HCT116 (cell line): Measurements from ENCODE around the gene ARL5C.

Experiments used
- CEBPB ChIP-seq: IDR thresholded peaks from 2 replicates; pipeline ENCODE4 v1.6.1; 2012; ENCODE audit warnings: low read depth
- EGR1 ChIP-seq: IDR thresholded peaks from 2 replicates; pipeline ENCODE4 v1.6.1; 2012; ENCODE audit warnings: low read depth
- EZH2 ChIP-seq: fragments of 200-600 bp; sonication (generic); IDR thresholded peaks from 2 replicates; pipeline ENCODE4 v1.6.1; 2017; ENCODE audit warnings: antibody characterized with exemption, mixed run types
- EZH2phosphoT487 ChIP-seq: fragments of 200-600 bp; IDR thresholded peaks from 2 replicates; pipeline ENCODE4 v1.6.1; 2018; ENCODE audit warnings: antibody characterized with exemption, borderline replicate concordance
- POLR2A ChIP-seq: IDR thresholded peaks from 2 replicates; pipeline ENCODE4 v1.7.0; 2011; ENCODE audit warnings: borderline replicate concordance; ENCODE audit not compliant: insufficient read depth, insufficient read length; ENCODE audit errors: extremely low read depth
- POLR2AphosphoS5 ChIP-seq: IDR thresholded peaks from 2 replicates; pipeline ENCODE4 v1.6.1; 2011; ENCODE audit warnings: mild to moderate bottlenecking, low read depth, low read length, moderate library complexity
- RAD21 ChIP-seq: IDR thresholded peaks from 2 replicates; pipeline ENCODE4 v1.6.1; 2012; ENCODE audit warnings: low read depth, mild to moderate bottlenecking
- SP1 ChIP-seq: IDR thresholded peaks from 2 replicates; pipeline ENCODE4 v1.6.1; 2012; ENCODE audit warnings: low read depth
- YY1 ChIP-seq: IDR thresholded peaks from 2 replicates; pipeline ENCODE4 v1.6.1; 2011; ENCODE audit warnings: low read length, low read depth, moderate library complexity, mild to moderate bottlenecking; ENCODE audit not compliant: insufficient replicate concordance; ENCODE audit errors: extremely low read depth
- ZFX ChIP-seq: fragments of 450-650 bp; IDR thresholded peaks from 2 replicates; pipeline ENCODE4 v1.6.1; 2017
- TF ChIP-seq, protein P1 (sequence below), 3 experiments: fragments of 200-600 bp in 1 of 3; sonication (generic) in 1 of 3; IDR thresholded peaks in 2 of 3; conservative IDR thresholded peaks in 1 of 3; 2 replicates each; pipeline ENCODE4 v1.5.1; 2012 to 2017; ENCODE audit warnings: low read depth in 2 of 3, low read length in 2 of 3, antibody characterized with exemption in 1 of 3, borderline replicate concordance in 1 of 3, control low read depth in 1 of 3, mild to moderate bottlenecking in 1 of 3, mixed read lengths in 1 of 3, mixed run types in 1 of 3, moderate library complexity in 1 of 3; ENCODE audit not compliant: insufficient read depth in 1 of 3
- TF ChIP-seq, protein P2 (sequence below): IDR thresholded peaks from 2 replicates; pipeline ENCODE4 v1.6.1; 2011; ENCODE audit warnings: mild to moderate bottlenecking, low read length, moderate library complexity; ENCODE audit not compliant: insufficient replicate concordance; ENCODE audit errors: extremely low read depth
- TF ChIP-seq, protein P3 (sequence below): IDR thresholded peaks from 2 replicates; pipeline ENCODE4 v1.6.1; 2012; ENCODE audit warnings: low read depth
- TF ChIP-seq, protein P4 (sequence below): IDR thresholded peaks from 2 replicates; pipeline ENCODE4 v1.6.1; 2012

DNA sequence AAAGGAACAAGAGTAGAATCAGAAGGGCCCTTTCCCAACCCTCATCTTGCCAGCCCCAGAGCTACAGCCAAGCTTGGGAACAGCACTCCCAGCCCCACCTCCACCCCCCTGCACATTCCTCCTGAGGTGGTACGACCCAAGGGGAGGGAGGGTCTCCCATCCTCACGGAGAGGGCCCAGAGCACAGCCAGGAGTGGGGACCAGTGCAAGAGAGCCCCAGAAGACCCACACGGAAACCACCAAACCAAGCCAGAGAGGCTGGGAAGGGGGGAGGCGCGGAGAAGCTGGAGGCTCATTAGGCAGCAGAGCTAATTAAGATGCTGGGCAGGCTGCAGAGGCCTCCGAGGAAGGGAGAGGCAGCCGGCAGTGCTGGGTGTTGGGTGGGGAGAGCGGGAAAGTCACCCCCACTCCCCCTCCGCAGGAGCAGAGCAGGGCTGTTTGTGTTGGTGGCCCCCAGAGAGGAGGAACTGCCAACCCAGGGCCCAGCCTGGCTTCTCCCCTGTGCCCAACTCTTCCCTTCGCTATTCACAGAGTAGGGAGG lies 29.1 kb upstream of the ARL5C start:
- TF ChIP-seq, protein P1, sequence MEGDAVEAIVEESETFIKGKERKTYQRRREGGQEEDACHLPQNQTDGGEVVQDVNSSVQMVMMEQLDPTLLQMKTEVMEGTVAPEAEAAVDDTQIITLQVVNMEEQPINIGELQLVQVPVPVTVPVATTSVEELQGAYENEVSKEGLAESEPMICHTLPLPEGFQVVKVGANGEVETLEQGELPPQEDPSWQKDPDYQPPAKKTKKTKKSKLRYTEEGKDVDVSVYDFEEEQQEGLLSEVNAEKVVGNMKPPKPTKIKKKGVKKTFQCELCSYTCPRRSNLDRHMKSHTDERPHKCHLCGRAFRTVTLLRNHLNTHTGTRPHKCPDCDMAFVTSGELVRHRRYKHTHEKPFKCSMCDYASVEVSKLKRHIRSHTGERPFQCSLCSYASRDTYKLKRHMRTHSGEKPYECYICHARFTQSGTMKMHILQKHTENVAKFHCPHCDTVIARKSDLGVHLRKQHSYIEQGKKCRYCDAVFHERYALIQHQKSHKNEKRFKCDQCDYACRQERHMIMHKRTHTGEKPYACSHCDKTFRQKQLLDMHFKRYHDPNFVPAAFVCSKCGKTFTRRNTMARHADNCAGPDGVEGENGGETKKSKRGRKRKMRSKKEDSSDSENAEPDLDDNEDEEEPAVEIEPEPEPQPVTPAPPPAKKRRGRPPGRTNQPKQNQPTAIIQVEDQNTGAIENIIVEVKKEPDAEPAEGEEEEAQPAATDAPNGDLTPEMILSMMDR (IDR thresholded peaks at IDR 0.05 in 2 of 3, conservative IDR thresholded peaks at IDR 0.05 in 1 of 3; ENCODE audit: borderline replicate concordance in 1 of 3, insufficient read depth in 1 of 3, low read depth in 2 of 3, low read length in 2 of 3) = no peak
- TF ChIP-seq EZH2 (no peak), RAD21 (no peak), YY1 (no peak), POLR2A (no peak), EZH2phosphoT487 (no peak), POLR2AphosphoS5 (no peak), SP1 (no peak), EGR1 (no peak), CEBPB (no peak), ZFX (no peak)
- TF ChIP-seq, protein P2, sequence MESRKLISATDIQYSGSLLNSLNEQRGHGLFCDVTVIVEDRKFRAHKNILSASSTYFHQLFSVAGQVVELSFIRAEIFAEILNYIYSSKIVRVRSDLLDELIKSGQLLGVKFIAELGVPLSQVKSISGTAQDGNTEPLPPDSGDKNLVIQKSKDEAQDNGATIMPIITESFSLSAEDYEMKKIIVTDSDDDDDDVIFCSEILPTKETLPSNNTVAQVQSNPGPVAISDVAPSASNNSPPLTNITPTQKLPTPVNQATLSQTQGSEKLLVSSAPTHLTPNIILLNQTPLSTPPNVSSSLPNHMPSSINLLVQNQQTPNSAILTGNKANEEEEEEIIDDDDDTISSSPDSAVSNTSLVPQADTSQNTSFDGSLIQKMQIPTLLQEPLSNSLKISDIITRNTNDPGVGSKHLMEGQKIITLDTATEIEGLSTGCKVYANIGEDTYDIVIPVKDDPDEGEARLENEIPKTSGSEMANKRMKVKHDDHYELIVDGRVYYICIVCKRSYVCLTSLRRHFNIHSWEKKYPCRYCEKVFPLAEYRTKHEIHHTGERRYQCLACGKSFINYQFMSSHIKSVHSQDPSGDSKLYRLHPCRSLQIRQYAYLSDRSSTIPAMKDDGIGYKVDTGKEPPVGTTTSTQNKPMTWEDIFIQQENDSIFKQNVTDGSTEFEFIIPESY = no peak
- TF ChIP-seq, protein P3, sequence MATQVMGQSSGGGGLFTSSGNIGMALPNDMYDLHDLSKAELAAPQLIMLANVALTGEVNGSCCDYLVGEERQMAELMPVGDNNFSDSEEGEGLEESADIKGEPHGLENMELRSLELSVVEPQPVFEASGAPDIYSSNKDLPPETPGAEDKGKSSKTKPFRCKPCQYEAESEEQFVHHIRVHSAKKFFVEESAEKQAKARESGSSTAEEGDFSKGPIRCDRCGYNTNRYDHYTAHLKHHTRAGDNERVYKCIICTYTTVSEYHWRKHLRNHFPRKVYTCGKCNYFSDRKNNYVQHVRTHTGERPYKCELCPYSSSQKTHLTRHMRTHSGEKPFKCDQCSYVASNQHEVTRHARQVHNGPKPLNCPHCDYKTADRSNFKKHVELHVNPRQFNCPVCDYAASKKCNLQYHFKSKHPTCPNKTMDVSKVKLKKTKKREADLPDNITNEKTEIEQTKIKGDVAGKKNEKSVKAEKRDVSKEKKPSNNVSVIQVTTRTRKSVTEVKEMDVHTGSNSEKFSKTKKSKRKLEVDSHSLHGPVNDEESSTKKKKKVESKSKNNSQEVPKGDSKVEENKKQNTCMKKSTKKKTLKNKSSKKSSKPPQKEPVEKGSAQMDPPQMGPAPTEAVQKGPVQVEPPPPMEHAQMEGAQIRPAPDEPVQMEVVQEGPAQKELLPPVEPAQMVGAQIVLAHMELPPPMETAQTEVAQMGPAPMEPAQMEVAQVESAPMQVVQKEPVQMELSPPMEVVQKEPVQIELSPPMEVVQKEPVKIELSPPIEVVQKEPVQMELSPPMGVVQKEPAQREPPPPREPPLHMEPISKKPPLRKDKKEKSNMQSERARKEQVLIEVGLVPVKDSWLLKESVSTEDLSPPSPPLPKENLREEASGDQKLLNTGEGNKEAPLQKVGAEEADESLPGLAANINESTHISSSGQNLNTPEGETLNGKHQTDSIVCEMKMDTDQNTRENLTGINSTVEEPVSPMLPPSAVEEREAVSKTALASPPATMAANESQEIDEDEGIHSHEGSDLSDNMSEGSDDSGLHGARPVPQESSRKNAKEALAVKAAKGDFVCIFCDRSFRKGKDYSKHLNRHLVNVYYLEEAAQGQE = no peak
- TF ChIP-seq, protein P4, sequence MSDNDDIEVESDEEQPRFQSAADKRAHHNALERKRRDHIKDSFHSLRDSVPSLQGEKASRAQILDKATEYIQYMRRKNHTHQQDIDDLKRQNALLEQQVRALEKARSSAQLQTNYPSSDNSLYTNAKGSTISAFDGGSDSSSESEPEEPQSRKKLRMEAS = no peak
